ENCODE measurements around the gene TNFSF12. TPM values are rescaled to one million over a fixed set of nuclear protein-coding genes. Genes with fewer than 3 reads are reported as not detected.

TNFSF12 gene
- total RNA-seq, 1 experiment from 2014 or later, result 8.1 TPM

DNA sequence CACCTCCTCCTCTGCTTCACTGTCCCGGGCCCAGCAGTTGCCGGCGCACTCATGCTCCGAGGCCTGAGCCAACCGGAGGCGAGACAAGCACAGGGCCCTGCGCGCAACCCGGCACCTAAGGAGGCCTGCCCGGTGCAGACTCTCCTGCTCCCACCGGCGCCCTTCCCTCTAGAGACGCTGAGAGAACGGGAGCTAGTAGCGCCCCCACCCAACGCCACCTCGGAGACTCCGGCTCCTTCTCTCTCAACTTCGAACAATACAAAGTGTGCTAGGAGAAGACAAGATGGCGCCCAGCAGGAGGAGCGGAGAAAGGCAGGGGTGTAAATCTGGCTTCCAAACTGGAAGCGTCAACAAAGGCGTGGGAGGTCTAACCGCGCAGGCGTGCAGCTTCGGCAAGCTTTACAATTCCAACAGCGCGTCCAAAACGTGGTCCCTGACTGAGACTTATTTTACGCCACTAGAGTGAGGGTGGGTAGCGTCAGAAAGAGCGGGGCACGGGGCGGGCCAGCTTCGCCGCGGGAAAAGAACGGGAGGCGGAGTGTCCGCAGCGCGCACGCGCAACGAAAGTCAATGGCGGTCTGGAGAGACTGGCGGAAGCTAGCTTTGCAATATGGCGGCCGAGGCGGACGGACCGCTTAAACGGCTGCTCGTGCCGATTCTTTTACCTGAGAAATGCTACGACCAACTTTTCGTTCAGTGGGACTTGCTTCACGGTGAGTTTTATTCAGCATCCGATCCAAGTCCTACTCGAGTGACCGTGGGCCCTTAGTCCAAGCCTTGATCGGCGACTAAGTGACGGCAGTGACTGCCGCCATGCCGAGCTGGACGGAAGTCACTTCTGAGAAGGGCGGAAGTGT lies 34.6 kb downstream of the TNFSF12 start, which contains the start of gene MPDU1:
Gene MPDU1, plus strand, starts transcription at position 600 of the 857 bp plus-strand sequence. Its CDS starts 11 bp downstream, at position 611.
- no peaks in the 10 kb centered on the region for H3K9me3 Mint-ChIP-seq
- DNase-seq (ENCODE audit: low spot score), result peak; percentile 96
- peak within 1 kb of the TSS; percentile 97 for H3K4me3 Mint-ChIP-seq
- peak within 1 kb of the TSS; percentile 100 for H3K27ac Mint-ChIP-seq
- H3K27me3 Mint-ChIP-seq (ENCODE audit: low read depth), result no peaks in the 10 kb centered on the region
- H3K4me1 Mint-ChIP-seq, result peaks cover 48% of the 10 kb centered on the region
- ChIA-PET POLR2A (interaction anchor here (0.6 to 2.8 kb wide), 16 partner anchors 8 to 274 kb away, joined by 3 to 26 read pairs (median 6); partner anchors contain the start of genes FXR2, NEURL4, POLR2A and SAT2), CTCF (interaction anchor here (0.6 to 1.8 kb wide), 10 partner anchors 23 to 537 kb away, joined by 3 to 10 read pairs (median 4); partner anchors contain the start of genes DNAH2, FXR2, TP53 and WRAP53)
- H3K36me3 Mint-ChIP-seq, result peaks cover 19% of the 10 kb centered on the region
- ATAC-seq, result peak; percentile 26
- no peak for TF ChIP-seq ESRRA (CRISPR knock-in tag; IDR thresholded peaks at IDR 0.05; ENCODE audit: borderline replicate concordance)
- no peak for TF ChIP-seq ZNF416 (CRISPR knock-in tag; IDR thresholded peaks at IDR 0.05)
- TF ChIP-seq FOXP1 (CRISPR knock-in tag; IDR thresholded peaks at IDR 0.05; ENCODE audit: borderline replicate concordance), result peak; percentile 49; the same call in 1 of the 2 replicates
- peak; percentile 37; the same call in 1 of the 2 replicates for TF ChIP-seq JUN (CRISPR knock-in tag; IDR thresholded peaks at IDR 0.05)
- TF ChIP-seq HMGA2 (CRISPR knock-in tag; IDR thresholded peaks at IDR 0.05), result no peak
- TF ChIP-seq TP53 (CRISPR knock-in tag; IDR thresholded peaks at IDR 0.05), result no peak
- TF ChIP-seq, protein P1, sequence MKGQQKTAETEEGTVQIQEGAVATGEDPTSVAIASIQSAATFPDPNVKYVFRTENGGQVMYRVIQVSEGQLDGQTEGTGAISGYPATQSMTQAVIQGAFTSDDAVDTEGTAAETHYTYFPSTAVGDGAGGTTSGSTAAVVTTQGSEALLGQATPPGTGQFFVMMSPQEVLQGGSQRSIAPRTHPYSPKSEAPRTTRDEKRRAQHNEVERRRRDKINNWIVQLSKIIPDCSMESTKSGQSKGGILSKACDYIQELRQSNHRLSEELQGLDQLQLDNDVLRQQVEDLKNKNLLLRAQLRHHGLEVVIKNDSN (CRISPR knock-in tag; IDR thresholded peaks at IDR 0.05), result 0 out of 2 replicates have a peak, but pooled peaks have one; percentile 1
- TF ChIP-seq, protein P2, sequence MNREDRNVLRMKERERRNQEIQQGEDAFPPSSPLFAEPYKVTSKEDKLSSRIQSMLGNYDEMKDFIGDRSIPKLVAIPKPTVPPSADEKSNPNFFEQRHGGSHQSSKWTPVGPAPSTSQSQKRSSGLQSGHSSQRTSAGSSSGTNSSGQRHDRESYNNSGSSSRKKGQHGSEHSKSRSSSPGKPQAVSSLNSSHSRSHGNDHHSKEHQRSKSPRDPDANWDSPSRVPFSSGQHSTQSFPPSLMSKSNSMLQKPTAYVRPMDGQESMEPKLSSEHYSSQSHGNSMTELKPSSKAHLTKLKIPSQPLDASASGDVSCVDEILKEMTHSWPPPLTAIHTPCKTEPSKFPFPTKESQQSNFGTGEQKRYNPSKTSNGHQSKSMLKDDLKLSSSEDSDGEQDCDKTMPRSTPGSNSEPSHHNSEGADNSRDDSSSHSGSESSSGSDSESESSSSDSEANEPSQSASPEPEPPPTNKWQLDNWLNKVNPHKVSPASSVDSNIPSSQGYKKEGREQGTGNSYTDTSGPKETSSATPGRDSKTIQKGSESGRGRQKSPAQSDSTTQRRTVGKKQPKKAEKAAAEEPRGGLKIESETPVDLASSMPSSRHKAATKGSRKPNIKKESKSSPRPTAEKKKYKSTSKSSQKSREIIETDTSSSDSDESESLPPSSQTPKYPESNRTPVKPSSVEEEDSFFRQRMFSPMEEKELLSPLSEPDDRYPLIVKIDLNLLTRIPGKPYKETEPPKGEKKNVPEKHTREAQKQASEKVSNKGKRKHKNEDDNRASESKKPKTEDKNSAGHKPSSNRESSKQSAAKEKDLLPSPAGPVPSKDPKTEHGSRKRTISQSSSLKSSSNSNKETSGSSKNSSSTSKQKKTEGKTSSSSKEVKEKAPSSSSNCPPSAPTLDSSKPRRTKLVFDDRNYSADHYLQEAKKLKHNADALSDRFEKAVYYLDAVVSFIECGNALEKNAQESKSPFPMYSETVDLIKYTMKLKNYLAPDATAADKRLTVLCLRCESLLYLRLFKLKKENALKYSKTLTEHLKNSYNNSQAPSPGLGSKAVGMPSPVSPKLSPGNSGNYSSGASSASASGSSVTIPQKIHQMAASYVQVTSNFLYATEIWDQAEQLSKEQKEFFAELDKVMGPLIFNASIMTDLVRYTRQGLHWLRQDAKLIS (CRISPR knock-in tag; IDR thresholded peaks at IDR 0.05; ENCODE audit: borderline replicate concordance), result 0 out of 2 replicates have a peak, but pooled peaks have one; percentile 15
- TF ChIP-seq, protein P3, sequence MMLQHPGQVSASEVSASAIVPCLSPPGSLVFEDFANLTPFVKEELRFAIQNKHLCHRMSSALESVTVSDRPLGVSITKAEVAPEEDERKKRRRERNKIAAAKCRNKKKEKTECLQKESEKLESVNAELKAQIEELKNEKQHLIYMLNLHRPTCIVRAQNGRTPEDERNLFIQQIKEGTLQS (CRISPR knock-in tag; conservative IDR thresholded peaks at IDR 0.05), result no peak
- TF ChIP-seq, protein P4, sequence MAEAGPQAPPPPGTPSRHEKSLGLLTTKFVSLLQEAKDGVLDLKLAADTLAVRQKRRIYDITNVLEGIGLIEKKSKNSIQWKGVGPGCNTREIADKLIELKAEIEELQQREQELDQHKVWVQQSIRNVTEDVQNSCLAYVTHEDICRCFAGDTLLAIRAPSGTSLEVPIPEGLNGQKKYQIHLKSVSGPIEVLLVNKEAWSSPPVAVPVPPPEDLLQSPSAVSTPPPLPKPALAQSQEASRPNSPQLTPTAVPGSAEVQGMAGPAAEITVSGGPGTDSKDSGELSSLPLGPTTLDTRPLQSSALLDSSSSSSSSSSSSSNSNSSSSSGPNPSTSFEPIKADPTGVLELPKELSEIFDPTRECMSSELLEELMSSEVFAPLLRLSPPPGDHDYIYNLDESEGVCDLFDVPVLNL (CRISPR knock-in tag; IDR thresholded peaks at IDR 0.05; ENCODE audit: borderline replicate concordance, low read depth), result peak; percentile 88; the same call in 1 of the 2 replicates
- TF ChIP-seq ETV6 (CRISPR knock-in tag; IDR thresholded peaks at IDR 0.05), result peak; percentile 80
- TF ChIP-seq SP1 (CRISPR knock-in tag; conservative IDR thresholded peaks at IDR 0.05), result peak; percentile 76; the same call in 1 of the 2 replicates
- TF ChIP-seq, protein P5, sequence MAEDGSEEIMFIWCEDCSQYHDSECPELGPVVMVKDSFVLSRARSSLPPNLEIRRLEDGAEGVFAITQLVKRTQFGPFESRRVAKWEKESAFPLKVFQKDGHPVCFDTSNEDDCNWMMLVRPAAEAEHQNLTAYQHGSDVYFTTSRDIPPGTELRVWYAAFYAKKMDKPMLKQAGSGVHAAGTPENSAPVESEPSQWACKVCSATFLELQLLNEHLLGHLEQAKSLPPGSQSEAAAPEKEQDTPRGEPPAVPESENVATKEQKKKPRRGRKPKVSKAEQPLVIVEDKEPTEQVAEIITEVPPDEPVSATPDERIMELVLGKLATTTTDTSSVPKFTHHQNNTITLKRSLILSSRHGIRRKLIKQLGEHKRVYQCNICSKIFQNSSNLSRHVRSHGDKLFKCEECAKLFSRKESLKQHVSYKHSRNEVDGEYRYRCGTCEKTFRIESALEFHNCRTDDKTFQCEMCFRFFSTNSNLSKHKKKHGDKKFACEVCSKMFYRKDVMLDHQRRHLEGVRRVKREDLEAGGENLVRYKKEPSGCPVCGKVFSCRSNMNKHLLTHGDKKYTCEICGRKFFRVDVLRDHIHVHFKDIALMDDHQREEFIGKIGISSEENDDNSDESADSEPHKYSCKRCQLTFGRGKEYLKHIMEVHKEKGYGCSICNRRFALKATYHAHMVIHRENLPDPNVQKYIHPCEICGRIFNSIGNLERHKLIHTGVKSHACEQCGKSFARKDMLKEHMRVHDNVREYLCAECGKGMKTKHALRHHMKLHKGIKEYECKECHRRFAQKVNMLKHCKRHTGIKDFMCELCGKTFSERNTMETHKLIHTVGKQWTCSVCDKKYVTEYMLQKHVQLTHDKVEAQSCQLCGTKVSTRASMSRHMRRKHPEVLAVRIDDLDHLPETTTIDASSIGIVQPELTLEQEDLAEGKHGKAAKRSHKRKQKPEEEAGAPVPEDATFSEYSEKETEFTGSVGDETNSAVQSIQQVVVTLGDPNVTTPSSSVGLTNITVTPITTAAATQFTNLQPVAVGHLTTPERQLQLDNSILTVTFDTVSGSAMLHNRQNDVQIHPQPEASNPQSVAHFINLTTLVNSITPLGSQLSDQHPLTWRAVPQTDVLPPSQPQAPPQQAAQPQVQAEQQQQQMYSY (CRISPR knock-in tag; IDR thresholded peaks at IDR 0.05), result peak; percentile 36; the same call in 1 of the 2 replicates
- TF ChIP-seq, protein P6, sequence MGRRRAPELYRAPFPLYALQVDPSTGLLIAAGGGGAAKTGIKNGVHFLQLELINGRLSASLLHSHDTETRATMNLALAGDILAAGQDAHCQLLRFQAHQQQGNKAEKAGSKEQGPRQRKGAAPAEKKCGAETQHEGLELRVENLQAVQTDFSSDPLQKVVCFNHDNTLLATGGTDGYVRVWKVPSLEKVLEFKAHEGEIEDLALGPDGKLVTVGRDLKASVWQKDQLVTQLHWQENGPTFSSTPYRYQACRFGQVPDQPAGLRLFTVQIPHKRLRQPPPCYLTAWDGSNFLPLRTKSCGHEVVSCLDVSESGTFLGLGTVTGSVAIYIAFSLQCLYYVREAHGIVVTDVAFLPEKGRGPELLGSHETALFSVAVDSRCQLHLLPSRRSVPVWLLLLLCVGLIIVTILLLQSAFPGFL (CRISPR knock-in tag; IDR thresholded peaks at IDR 0.05; ENCODE audit: borderline replicate concordance), result 0 out of 2 replicates have a peak, but pooled peaks have one; percentile 52
- TF ChIP-seq, protein P7, sequence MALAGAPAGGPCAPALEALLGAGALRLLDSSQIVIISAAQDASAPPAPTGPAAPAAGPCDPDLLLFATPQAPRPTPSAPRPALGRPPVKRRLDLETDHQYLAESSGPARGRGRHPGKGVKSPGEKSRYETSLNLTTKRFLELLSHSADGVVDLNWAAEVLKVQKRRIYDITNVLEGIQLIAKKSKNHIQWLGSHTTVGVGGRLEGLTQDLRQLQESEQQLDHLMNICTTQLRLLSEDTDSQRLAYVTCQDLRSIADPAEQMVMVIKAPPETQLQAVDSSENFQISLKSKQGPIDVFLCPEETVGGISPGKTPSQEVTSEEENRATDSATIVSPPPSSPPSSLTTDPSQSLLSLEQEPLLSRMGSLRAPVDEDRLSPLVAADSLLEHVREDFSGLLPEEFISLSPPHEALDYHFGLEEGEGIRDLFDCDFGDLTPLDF (CRISPR knock-in tag; IDR thresholded peaks at IDR 0.05), result peak; percentile 55; the same call in 1 of the 2 replicates
- TF ChIP-seq, protein P8, sequence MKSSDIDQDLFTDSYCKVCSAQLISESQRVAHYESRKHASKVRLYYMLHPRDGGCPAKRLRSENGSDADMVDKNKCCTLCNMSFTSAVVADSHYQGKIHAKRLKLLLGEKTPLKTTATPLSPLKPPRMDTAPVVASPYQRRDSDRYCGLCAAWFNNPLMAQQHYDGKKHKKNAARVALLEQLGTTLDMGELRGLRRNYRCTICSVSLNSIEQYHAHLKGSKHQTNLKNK (CRISPR knock-in tag; IDR thresholded peaks at IDR 0.05), result 0 out of 2 replicates have a peak, but pooled peaks have one; percentile 46
- 0 out of 2 replicates have a peak, but pooled peaks have one; percentile 17 for TF ChIP-seq ZNF232 (CRISPR knock-in tag; IDR thresholded peaks at IDR 0.05)
- TF ChIP-seq, protein P9, sequence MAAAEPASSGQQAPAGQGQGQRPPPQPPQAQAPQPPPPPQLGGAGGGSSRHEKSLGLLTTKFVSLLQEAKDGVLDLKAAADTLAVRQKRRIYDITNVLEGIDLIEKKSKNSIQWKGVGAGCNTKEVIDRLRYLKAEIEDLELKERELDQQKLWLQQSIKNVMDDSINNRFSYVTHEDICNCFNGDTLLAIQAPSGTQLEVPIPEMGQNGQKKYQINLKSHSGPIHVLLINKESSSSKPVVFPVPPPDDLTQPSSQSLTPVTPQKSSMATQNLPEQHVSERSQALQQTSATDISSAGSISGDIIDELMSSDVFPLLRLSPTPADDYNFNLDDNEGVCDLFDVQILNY (CRISPR knock-in tag; IDR thresholded peaks at IDR 0.05), result peak; percentile 94; the same call in 1 of the 2 replicates
- TF ChIP-seq FOXK1 (CRISPR knock-in tag; IDR thresholded peaks at IDR 0.05), result peak; percentile 61

Data from WTC11 (cell line).